ENCODE measurements around the gene MVB12B.

DNA sequence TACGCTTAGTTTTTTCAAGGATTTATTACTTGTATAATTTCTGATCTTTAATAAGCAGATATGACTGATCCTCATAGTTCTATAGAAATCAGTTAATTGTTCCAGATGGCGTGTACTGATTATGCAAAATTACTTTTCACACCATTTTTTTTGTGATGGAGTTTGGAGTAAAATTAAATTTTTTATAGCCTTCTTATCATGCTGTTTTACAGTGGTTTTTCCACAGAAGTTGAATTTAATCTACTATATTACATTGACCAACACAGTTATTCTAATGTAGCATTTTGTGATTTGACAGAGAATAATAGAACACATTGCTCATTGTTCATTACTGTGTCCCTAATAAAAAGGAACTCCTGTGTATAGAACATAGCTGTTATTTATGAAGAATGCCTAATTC is 111.1 kb downstream of the MVB12B start:
- no peak for TF ChIP-seq POLR2A (IDR thresholded peaks at IDR 0.05)
- TF ChIP-seq, protein P1, sequence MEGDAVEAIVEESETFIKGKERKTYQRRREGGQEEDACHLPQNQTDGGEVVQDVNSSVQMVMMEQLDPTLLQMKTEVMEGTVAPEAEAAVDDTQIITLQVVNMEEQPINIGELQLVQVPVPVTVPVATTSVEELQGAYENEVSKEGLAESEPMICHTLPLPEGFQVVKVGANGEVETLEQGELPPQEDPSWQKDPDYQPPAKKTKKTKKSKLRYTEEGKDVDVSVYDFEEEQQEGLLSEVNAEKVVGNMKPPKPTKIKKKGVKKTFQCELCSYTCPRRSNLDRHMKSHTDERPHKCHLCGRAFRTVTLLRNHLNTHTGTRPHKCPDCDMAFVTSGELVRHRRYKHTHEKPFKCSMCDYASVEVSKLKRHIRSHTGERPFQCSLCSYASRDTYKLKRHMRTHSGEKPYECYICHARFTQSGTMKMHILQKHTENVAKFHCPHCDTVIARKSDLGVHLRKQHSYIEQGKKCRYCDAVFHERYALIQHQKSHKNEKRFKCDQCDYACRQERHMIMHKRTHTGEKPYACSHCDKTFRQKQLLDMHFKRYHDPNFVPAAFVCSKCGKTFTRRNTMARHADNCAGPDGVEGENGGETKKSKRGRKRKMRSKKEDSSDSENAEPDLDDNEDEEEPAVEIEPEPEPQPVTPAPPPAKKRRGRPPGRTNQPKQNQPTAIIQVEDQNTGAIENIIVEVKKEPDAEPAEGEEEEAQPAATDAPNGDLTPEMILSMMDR (IDR thresholded peaks at IDR 0.05), result no peak

Measured in Peyer's patch (tissue), 4 donors.